HepG2 (cell line): ENCODE data around the gene SPDYE17.
"Not testable (repeated sequence)": the region's sequence is repeated elsewhere in the genome, so short reads cannot be mapped to it uniquely, and the experiment has no call there.

ENCODE experiments used
- ATF3 ChIP-seq: sonication (generic); formaldehyde crosslinking; IDR thresholded peaks from 2 replicates; pipeline ENCODE4 v1.4.0; 2020; ENCODE audit warnings: missing genetic modification reagents
- CEBPG ChIP-seq: IDR thresholded peaks from 2 replicates; pipeline ENCODE4 v1.6.1; 2016
- HCFC1 ChIP-seq: fragments of 150-350 bp; IDR thresholded peaks from 2 replicates; pipeline ENCODE4 v1.6.1; 2014; ENCODE audit warnings: low read depth, low read length
- HDAC2 ChIP-seq: sonication (generic); formaldehyde crosslinking; IDR thresholded peaks from 2 replicates; pipeline ENCODE4 v1.4.0; 2020; ENCODE audit warnings: missing genetic modification reagents
- REST ChIP-seq, 2 experiments: IDR thresholded peaks; 2 replicates each; pipeline ENCODE4 v1.6.1; 2011 to 2012; ENCODE audit warnings: low read length in 2 of 2, borderline replicate concordance in 1 of 2, low read depth in 1 of 2, mild to moderate bottlenecking in 1 of 2, moderate library complexity in 1 of 2
- SETDB1 ChIP-seq: sonication (generic); formaldehyde crosslinking; IDR thresholded peaks from 2 replicates; pipeline ENCODE4 v1.5.1; 2020; ENCODE audit warnings: missing genetic modification reagents, mild to moderate bottlenecking, borderline replicate concordance
- ZFP37 ChIP-seq: sonication (generic); formaldehyde crosslinking; IDR thresholded peaks from 2 replicates; pipeline ENCODE4 v1.4.0; 2020; ENCODE audit warnings: missing genetic modification reagents, borderline replicate concordance
- ZNF350 ChIP-seq: sonication (generic); formaldehyde crosslinking; IDR thresholded peaks from 2 replicates; pipeline ENCODE4 v1.4.0; 2020; ENCODE audit warnings: mild to moderate bottlenecking, low read depth, missing genetic modification reagents, borderline replicate concordance
- ZNF556 ChIP-seq: sonication (generic); formaldehyde crosslinking; IDR thresholded peaks from 2 replicates; pipeline ENCODE4 v1.4.0; 2020; ENCODE audit warnings: mild to moderate bottlenecking, missing genetic modification reagents, borderline replicate concordance
- TF ChIP-seq, protein P1 (sequence below): sonication (generic); formaldehyde crosslinking; IDR thresholded peaks from 2 replicates; pipeline ENCODE4 v1.5.0; 2020; ENCODE audit warnings: missing genetic modification reagents

DNA sequence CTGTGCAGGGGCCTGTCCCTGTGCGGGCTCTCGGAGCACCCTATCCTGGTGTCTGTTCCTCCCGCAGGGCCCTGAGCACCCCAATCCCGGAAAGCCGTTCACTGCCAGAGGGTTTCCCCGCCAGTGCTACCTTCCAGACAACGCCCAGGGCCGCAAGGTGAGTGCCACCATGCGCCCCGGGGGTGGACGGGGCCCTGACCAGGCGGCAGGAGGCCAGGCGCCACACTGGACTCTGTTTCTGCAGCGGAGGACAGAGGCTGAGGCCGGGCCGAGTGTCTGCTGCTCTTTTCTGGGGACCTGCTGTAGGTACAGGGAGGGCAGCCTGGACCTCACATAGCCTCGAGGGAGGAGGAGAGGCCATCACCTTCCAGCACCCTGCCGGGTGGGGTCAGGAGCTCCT lies 28.0 kb downstream of the SPDYE17 start:
- not testable (repeated sequence) for TF ChIP-seq ZFP37 (CRISPR knock-in tag); HDAC2 (CRISPR knock-in tag); ZNF350 (CRISPR knock-in tag); CEBPG (CRISPR knock-in tag); SETDB1 (CRISPR knock-in tag); HCFC1; ZNF556 (CRISPR knock-in tag); REST (IDR thresholded peaks at IDR 0.05; ENCODE audit: borderline replicate concordance in 1 of 2, low read depth in 1 of 2, low read length in 2 of 2); ATF3 (CRISPR knock-in tag)
- TF ChIP-seq, protein P1, sequence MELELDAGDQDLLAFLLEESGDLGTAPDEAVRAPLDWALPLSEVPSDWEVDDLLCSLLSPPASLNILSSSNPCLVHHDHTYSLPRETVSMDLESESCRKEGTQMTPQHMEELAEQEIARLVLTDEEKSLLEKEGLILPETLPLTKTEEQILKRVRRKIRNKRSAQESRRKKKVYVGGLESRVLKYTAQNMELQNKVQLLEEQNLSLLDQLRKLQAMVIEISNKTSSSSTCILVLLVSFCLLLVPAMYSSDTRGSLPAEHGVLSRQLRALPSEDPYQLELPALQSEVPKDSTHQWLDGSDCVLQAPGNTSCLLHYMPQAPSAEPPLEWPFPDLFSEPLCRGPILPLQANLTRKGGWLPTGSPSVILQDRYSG (CRISPR knock-in tag) = not testable (repeated sequence)
